Mammary epithelial cell (primary cell): ENCODE results near the gene APOA4.

ENCODE experiments used
- EZH2 ChIP-seq: IDR thresholded peaks from 2 replicates; pipeline ENCODE4 v1.6.1; 2012; ENCODE audit warnings: low read length, inconsistent platforms, borderline replicate concordance
- TF ChIP-seq, protein P1 (sequence below), 2 donors: IDR thresholded peaks in 1 of 2; conservative IDR thresholded peaks in 1 of 2; 2 replicates each; pipeline ENCODE4 v1.5.1; 2011 to 2012; ENCODE audit warnings: inconsistent platforms in 2 of 2, low read length in 2 of 2, mild to moderate bottlenecking in 2 of 2, control low read depth in 1 of 2, low read depth in 1 of 2; ENCODE audit not compliant: insufficient read depth in 1 of 2; ENCODE audit errors: extremely low read depth in 1 of 2

DNA sequence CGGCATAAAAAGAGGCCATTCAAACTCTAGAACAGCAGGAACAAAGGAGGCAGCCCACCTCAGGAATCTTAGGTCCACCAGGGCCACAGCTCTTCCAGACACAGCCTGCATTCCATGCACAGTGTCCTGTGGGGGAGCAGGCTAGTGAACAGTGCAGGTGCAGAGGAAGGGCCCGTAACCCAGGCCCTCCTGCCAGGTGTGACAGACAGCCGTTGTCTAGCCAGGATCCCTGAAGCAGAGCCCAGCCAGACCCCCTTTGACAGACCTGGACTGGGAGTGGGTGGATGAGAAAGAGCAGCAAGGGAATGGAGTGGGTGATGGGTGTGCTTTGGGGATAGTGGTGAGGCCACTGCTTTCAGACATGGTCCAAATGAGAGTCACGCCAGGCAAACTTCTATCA is 34.1 kb downstream of the APOA4 start:
- TF ChIP-seq, protein P1, sequence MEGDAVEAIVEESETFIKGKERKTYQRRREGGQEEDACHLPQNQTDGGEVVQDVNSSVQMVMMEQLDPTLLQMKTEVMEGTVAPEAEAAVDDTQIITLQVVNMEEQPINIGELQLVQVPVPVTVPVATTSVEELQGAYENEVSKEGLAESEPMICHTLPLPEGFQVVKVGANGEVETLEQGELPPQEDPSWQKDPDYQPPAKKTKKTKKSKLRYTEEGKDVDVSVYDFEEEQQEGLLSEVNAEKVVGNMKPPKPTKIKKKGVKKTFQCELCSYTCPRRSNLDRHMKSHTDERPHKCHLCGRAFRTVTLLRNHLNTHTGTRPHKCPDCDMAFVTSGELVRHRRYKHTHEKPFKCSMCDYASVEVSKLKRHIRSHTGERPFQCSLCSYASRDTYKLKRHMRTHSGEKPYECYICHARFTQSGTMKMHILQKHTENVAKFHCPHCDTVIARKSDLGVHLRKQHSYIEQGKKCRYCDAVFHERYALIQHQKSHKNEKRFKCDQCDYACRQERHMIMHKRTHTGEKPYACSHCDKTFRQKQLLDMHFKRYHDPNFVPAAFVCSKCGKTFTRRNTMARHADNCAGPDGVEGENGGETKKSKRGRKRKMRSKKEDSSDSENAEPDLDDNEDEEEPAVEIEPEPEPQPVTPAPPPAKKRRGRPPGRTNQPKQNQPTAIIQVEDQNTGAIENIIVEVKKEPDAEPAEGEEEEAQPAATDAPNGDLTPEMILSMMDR (conservative IDR thresholded peaks at IDR 0.05 in 1 of 2, IDR thresholded peaks at IDR 0.05 in 1 of 2; ENCODE audit: extremely low read depth in 1 of 2, insufficient read depth in 1 of 2, low read depth in 1 of 2, low read length in 2 of 2): no peak
- no peak for TF ChIP-seq EZH2
